K562 (cell line): Measurements from ENCODE around the gene COL25A1. TPM values are rescaled to one million over a fixed set of nuclear protein-coding genes. Genes with fewer than 3 reads are reported as not detected.

Experiments used
- AFF4 ChIP-seq: sonication (generic); formaldehyde crosslinking; IDR thresholded peaks from 2 replicates; pipeline ENCODE4 v1.8.0; 2023; ENCODE audit warnings: mild to moderate bottlenecking, missing genetic modification reagents
- CEBPB ChIP-seq: fragments of 450-650 bp; IDR thresholded peaks from 2 replicates; pipeline ENCODE4 v1.6.1; 2016; ENCODE audit warnings: missing genetic modification characterization, missing compliant biosample characterization
- DPF2 ChIP-seq: fragments of 450-650 bp; IDR thresholded peaks from 2 replicates; pipeline ENCODE4 v1.6.1; 2016
- HDAC8 ChIP-seq: fragments of 450-650 bp; IDR thresholded peaks from 2 replicates; pipeline ENCODE4 v1.6.1; 2016; ENCODE audit warnings: mild to moderate bottlenecking, missing genetic modification characterization, moderate library complexity, missing compliant biosample characterization
- JUN ChIP-seq, 2 experiments: sonication (generic) in 1 of 2; formaldehyde crosslinking in 1 of 2; IDR thresholded peaks; 2 replicates each; pipeline versions ENCODE4 v1.6.1 to v1.8.0; 2012 to 2022; ENCODE audit warnings: borderline replicate concordance in 2 of 2, mild to moderate bottlenecking in 2 of 2, improper control_type of control experiment in 1 of 2, low read depth in 1 of 2, low read length in 1 of 2, missing genetic modification reagents in 1 of 2
- KLF16 ChIP-seq: IDR thresholded peaks from 2 replicates; pipeline ENCODE4 v1.6.1; 2016; ENCODE audit warnings: antibody characterized with exemption
- LEF1 ChIP-seq: fragments of 450-650 bp; IDR thresholded peaks from 2 replicates; pipeline ENCODE4 v1.6.1; 2016; ENCODE audit warnings: mild to moderate bottlenecking
- MAZ ChIP-seq, 2 experiments: fragments of 450-650 bp in 1 of 2; sonication (generic) in 1 of 2; formaldehyde crosslinking; IDR thresholded peaks in 1 of 2; conservative IDR thresholded peaks in 1 of 2; 2 replicates each; pipeline versions ENCODE4 v1.4.0 to v1.5.0; 2020; ENCODE audit warnings: mild to moderate bottlenecking in 1 of 2, missing genetic modification reagents in 1 of 2
- MED1 ChIP-seq: sonication (generic); formaldehyde crosslinking; IDR thresholded peaks from 2 replicates; pipeline ENCODE4 v1.8.1; 2023; ENCODE audit warnings: missing genetic modification reagents, borderline replicate concordance
- MTA3 ChIP-seq: fragments of 450-650 bp; formaldehyde crosslinking; IDR thresholded peaks from 2 replicates; pipeline ENCODE4 v1.6.1; 2017; ENCODE audit warnings: mild to moderate bottlenecking, borderline replicate concordance
- SMARCA5 ChIP-seq: fragments of 450-650 bp; IDR thresholded peaks from 2 replicates; pipeline ENCODE4 v1.6.1; 2016
- SMC3 ChIP-seq: conservative IDR thresholded peaks from 2 replicates; pipeline ENCODE4 v1.6.1; 2011; ENCODE audit warnings: low read depth, low read length, improper control_type of control experiment; ENCODE audit not compliant: insufficient read depth
- TGIF2 ChIP-seq: sonication (generic); formaldehyde crosslinking; IDR thresholded peaks from 2 replicates; pipeline ENCODE4 v1.8.1; 2022; ENCODE audit warnings: mild to moderate bottlenecking, missing genetic modification reagents, moderate library complexity
- TSHZ1 ChIP-seq: fragments of 250-450 bp; sonication (Bioruptor Pico); IDR thresholded peaks from 2 replicates; pipeline ENCODE4 v1.4.0; 2020; ENCODE audit warnings: mild to moderate bottlenecking, moderate library complexity
- ZNF124 ChIP-seq: sonication (generic); formaldehyde crosslinking; IDR thresholded peaks from 2 replicates; pipeline ENCODE4 v1.8.1; 2022; ENCODE audit warnings: missing genetic modification reagents
- ZNF133 ChIP-seq: fragments of 250-450 bp; sonication (Bioruptor Pico); IDR thresholded peaks from 2 replicates; pipeline ENCODE4 v1.4.0; 2020; ENCODE audit warnings: mild to moderate bottlenecking
- ZNF143 ChIP-seq: sonication (generic); formaldehyde crosslinking; IDR thresholded peaks from 2 replicates; pipeline ENCODE4 v1.9.0; 2022; ENCODE audit warnings: mild to moderate bottlenecking, missing genetic modification reagents
- ZNF324 ChIP-seq: fragments of 250-450 bp; sonication (Bioruptor Pico); IDR thresholded peaks from 2 replicates; pipeline ENCODE4 v1.4.0; 2020; ENCODE audit warnings: mild to moderate bottlenecking
- ZNF699 ChIP-seq: fragments of 250-450 bp; sonication (Bioruptor Pico); IDR thresholded peaks from 2 replicates; pipeline ENCODE4 v1.8.0; 2021; ENCODE audit warnings: mild to moderate bottlenecking, moderate library complexity; ENCODE audit not compliant: insufficient replicate concordance
- polyA plus RNA-seq, 8 experiments: library from polyadenylated mRNA; depleted of rRNA in 4 of 8; stranded (reverse) in 5 of 8; unstranded in 3 of 8; fragments of >200 nt; fragmentation: Nextera tagmentation in 2 of 8; fragmentation: Illumina TruSeq in 1 of 8; extraction: Ambion mirVana in 2 of 8; extraction: Trizol in 1 of 8; gene quantifications; 2 replicates each; pipeline versions ENCODE4 v1.2.1 to v1.2.3, GENCODE V29; 2011 to 2014; ENCODE audit warnings: inconsistent platforms in 1 of 8, missing spikeins in 1 of 8
- total RNA-seq, 7 experiments: library from RNA; depleted of rRNA in 6 of 7; stranded (reverse); fragments of >200 nt in 6 of 7; fragmentation: Illumina TruSeq in 2 of 7; extraction: Trizol in 2 of 7; gene quantifications; 2 replicates each; pipeline versions ENCODE4 v1.2.1 to v1.2.3, GENCODE V29; 2011 to 2021; ENCODE audit warnings: low replicate concordance in 1 of 7
- TF ChIP-seq, protein P1 (sequence below): IDR thresholded peaks from 2 replicates; pipeline ENCODE4 v1.6.1; 2016; ENCODE audit warnings: missing genetic modification characterization, missing compliant biosample characterization
- TF ChIP-seq, protein P2 (sequence below): fragments of 250-450 bp; sonication (Bioruptor Pico); IDR thresholded peaks from 2 replicates; pipeline ENCODE4 v1.8.0; 2022; ENCODE audit warnings: moderate library complexity, mild to moderate bottlenecking, inconsistent platforms

COL25A1 gene
- total and polyA plus RNA-seq, 9 of the 15 experiments (the other 6 are each of a cell fraction or from before 2014, with no cell fraction given) = 0.03 to 0.62 (median 0.27) TPM

DNA sequence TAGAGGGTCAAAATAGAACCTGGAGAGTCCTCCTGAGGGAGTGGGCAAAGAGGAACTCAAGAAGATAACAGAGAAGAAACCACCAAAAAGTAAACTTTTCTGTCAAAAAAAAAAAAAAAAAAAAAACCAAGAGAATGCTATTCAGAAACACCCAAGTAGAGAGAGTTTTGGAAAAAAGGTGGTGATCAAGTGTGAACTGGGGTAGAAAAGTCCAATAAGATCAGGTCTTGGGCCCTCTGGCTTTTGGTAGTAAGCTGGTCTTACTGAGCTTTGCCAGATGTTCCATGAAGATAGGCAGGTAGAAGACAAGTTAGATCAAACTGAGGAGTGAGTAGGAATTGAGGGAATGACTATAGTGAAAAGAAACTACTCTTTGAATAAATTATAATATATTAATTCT lies 167.5 kb downstream of the COL25A1 start (continued):
- TF ChIP-seq AFF4 (CRISPR knock-in tag) (no peak), ZNF143 (CRISPR knock-in tag) (no peak), ZNF124 (CRISPR knock-in tag) (no peak), HDAC8 (tag) (no peak), TGIF2 (CRISPR knock-in tag) (no peak), ZNF324 (CRISPR knock-in tag) (no peak), JUN (IDR thresholded peaks at IDR 0.05; ENCODE audit: borderline replicate concordance, low read depth, low read length) (no peak), JUN (CRISPR knock-in tag; IDR thresholded peaks at IDR 0.05; ENCODE audit: borderline replicate concordance) (no peak), LEF1 (0 out of 2 replicates have a peak, but pooled peaks have one; percentile 35), DPF2 (peak; percentile 67), CEBPB (tag) (no peak), MED1 (no peak), MTA3 (no peak), ZNF699 (CRISPR knock-in tag) (no peak), MAZ (CRISPR knock-in tag; conservative IDR thresholded peaks at IDR 0.05 in 1 of 2, IDR thresholded peaks at IDR 0.05 in 1 of 2) (no peak), SMARCA5 (no peak), SMC3 (no peak), TSHZ1 (CRISPR knock-in tag) (no peak), KLF16 (no peak), ZNF133 (CRISPR knock-in tag) (no peak)
- TF ChIP-seq, protein P1, sequence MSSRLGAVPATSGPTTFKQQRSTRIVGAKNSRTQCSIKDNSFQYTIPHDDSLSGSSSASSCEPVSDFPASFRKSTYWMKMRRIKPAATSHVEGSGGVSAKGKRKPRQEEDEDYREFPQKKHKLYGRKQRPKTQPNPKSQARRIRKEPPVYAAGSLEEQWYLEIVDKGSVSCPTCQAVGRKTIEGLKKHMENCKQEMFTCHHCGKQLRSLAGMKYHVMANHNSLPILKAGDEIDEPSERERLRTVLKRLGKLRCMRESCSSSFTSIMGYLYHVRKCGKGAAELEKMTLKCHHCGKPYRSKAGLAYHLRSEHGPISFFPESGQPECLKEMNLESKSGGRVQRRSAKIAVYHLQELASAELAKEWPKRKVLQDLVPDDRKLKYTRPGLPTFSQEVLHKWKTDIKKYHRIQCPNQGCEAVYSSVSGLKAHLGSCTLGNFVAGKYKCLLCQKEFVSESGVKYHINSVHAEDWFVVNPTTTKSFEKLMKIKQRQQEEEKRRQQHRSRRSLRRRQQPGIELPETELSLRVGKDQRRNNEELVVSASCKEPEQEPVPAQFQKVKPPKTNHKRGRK (tag) = no peak
- TF ChIP-seq, protein P2, sequence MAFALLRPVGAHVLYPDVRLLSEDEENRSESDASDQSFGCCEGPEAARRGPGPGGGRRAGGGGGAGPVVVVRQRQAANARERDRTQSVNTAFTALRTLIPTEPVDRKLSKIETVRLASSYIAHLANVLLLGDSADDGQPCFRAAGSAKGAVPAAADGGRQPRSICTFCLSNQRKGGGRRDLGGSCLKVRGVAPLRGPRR = no peak
